SK-N-SH (cell line): ENCODE measurements around the gene SSUH2. TPM values are rescaled to one million over a fixed set of nuclear protein-coding genes. Genes with fewer than 3 reads are reported as not detected.

ENCODE experiments used
- CTCF ChIA-PET: fragments of 300-600, 350-600 bp; formaldehyde crosslinking; extraction: SDS; loops from one replicate; lab custom pipeline; 2021; lab: Yijun Ruan, JAX
- POLR2A ChIA-PET: fragments of 350-600 bp; sonication (Branson Sonifier 250); formaldehyde crosslinking; extraction: SDS; loops from one replicate; lab custom pipeline; 2020; ENCODE audit warnings: antibody characterized with exemption, inconsistent platforms; lab: Yijun Ruan, JAX
- DNase-seq: peaks from one replicate; pipeline ENCODE4 v3.0.0; 2012
- H2AFZ ChIP-seq: fragments of 200-600 bp; sonication (generic); 2 replicates; pipeline ENCODE4 v1.8.1; 2016; ENCODE audit warnings: antibody characterized with exemption, mild to moderate bottlenecking, low read depth
- H3F3A ChIP-seq: fragments of 200-600 bp; sonication (generic); replicated peaks from 2 replicates; pipeline ENCODE3; 2016; ENCODE audit warnings: antibody characterized with exemption, mild to moderate bottlenecking; ENCODE audit not compliant: insufficient read depth
- H3K27ac ChIP-seq, 2 experiments: fragments of 200-500 bp in 1 of 2; fragments of 200-600 bp in 1 of 2; sonication (Bioruptor generic) in 1 of 2; sonication (generic), shearing (Covaris generic) in 1 of 2; 2 replicates each; pipeline versions ENCODE4 v1.5.1 to v1.6.1; 2014 to 2016; ENCODE audit warnings: low read depth in 2 of 2, inconsistent platforms in 1 of 2, low read length in 1 of 2, mild to moderate bottlenecking in 1 of 2, mixed read lengths in 1 of 2
- H3K27me3 ChIP-seq: fragments of 200-600 bp; sonication (generic), shearing (Covaris generic); 2 replicates; pipeline ENCODE4 v1.6.1; 2016; ENCODE audit warnings: mixed run types; ENCODE audit not compliant: insufficient read depth
- H3K36me3 ChIP-seq, 2 experiments: fragments of 200-500 bp in 1 of 2; fragments of 200-600 bp in 1 of 2; sonication (Bioruptor generic) in 1 of 2; sonication (generic) in 1 of 2; replicated peaks in 1 of 2; 2 replicates each; pipeline versions ENCODE3 to v1.5.1; 2014 to 2016; ENCODE audit warnings: low read length in 1 of 2, mild to moderate bottlenecking in 1 of 2; ENCODE audit not compliant: insufficient read depth in 2 of 2, control insufficient read depth in 1 of 2
- H3K4me1 ChIP-seq, 2 experiments: fragments of 200-500 bp in 1 of 2; fragments of 200-600 bp in 1 of 2; sonication (Bioruptor generic) in 1 of 2; sonication (generic), shearing (Covaris generic) in 1 of 2; 2 replicates each; pipeline versions ENCODE4 v1.5.1 to v1.6.1; 2014 to 2016; ENCODE audit warnings: low read depth in 1 of 2, low read length in 1 of 2, mixed run types in 1 of 2; ENCODE audit not compliant: insufficient read depth in 2 of 2, control insufficient read depth in 1 of 2
- H3K4me2 ChIP-seq: fragments of 200-600 bp; sonication (generic), shearing (Covaris generic); 2 replicates; pipeline ENCODE4 v1.6.1; 2017; ENCODE audit warnings: mixed run types
- H3K4me3 ChIP-seq, 2 experiments: fragments of 200-500 bp in 1 of 2; fragments of 200-600 bp in 1 of 2; sonication (Bioruptor generic) in 1 of 2; sonication (generic), shearing (Covaris generic) in 1 of 2; 2 replicates each; pipeline versions ENCODE4 v1.5.1 to v1.8.1; 2014 to 2016; ENCODE audit warnings: low read depth in 2 of 2, inconsistent platforms in 1 of 2, low read length in 1 of 2, mild to moderate bottlenecking in 1 of 2, mixed read lengths in 1 of 2, moderate library complexity in 1 of 2
- H3K79me2 ChIP-seq: fragments of 200-600 bp; sonication (generic); 2 replicates; pipeline ENCODE4 v1.8.1; 2017; ENCODE audit warnings: mild to moderate bottlenecking; ENCODE audit not compliant: insufficient read depth
- H3K9ac ChIP-seq: fragments of 200-600 bp; sonication (generic); 2 replicates; pipeline ENCODE4 v1.6.1; 2017; ENCODE audit warnings: mixed run types
- H3K9me2 ChIP-seq: fragments of 200-600 bp; sonication (generic); 2 replicates; pipeline ENCODE4 v1.6.1; 2017; ENCODE audit warnings: mixed run types
- H3K9me3 ChIP-seq: fragments of 200-600 bp; sonication (generic); 2 replicates; pipeline ENCODE4 v1.6.1; 2017; ENCODE audit warnings: mixed run types, mild to moderate bottlenecking, moderate library complexity
- H4K20me1 ChIP-seq: fragments of 200-600 bp; sonication (generic); 2 replicates; pipeline ENCODE4 v1.6.1; 2017; ENCODE audit warnings: mild to moderate bottlenecking, mixed run types; ENCODE audit not compliant: insufficient read depth
- ELF1 ChIP-seq: IDR thresholded peaks from 2 replicates; pipeline ENCODE4 v1.4.0; 2012
- EZH2phosphoT487 ChIP-seq: fragments of 200-600 bp; sonication (generic); IDR thresholded peaks from 2 replicates; pipeline ENCODE4 v1.6.1; 2017; ENCODE audit warnings: low read depth, mixed run types, mild to moderate bottlenecking, antibody characterized with exemption, moderate library complexity, borderline replicate concordance
- FOXJ3 ChIP-seq: sonication (generic); formaldehyde crosslinking; IDR thresholded peaks from 2 replicates; pipeline ENCODE4 v1.5.1; 2020; ENCODE audit warnings: mild to moderate bottlenecking, missing genetic modification reagents
- FOXM1 ChIP-seq: IDR thresholded peaks from 2 replicates; pipeline ENCODE4 v1.4.0; 2012; ENCODE audit warnings: low read depth, mild to moderate bottlenecking
- GABPA ChIP-seq: IDR thresholded peaks from 2 replicates; pipeline ENCODE4 v1.4.0; 2012; ENCODE audit warnings: low read depth, mild to moderate bottlenecking
- GATA2 ChIP-seq: sonication (generic); formaldehyde crosslinking; IDR thresholded peaks from 2 replicates; pipeline ENCODE4 v1.5.0; 2020; ENCODE audit warnings: mild to moderate bottlenecking, missing genetic modification reagents
- JUND ChIP-seq: IDR thresholded peaks from 2 replicates; pipeline ENCODE4 v1.4.0; 2012
- MEF2A ChIP-seq: IDR thresholded peaks from 2 replicates; pipeline ENCODE4 v1.4.0; 2012; ENCODE audit warnings: low read depth, borderline replicate concordance
- MXI1 ChIP-seq: IDR thresholded peaks from 2 replicates; pipeline ENCODE4 v1.6.1; 2012; ENCODE audit warnings: mild to moderate bottlenecking, low read depth, low read length, improper control_type of control experiment
- NFIC ChIP-seq: IDR thresholded peaks from 2 replicates; pipeline ENCODE4 v1.4.0; 2012; ENCODE audit warnings: borderline replicate concordance
- PBX3 ChIP-seq: IDR thresholded peaks from 2 replicates; pipeline ENCODE4; 2012
- RAD21 ChIP-seq: IDR thresholded peaks from 2 replicates; pipeline ENCODE4 v1.6.1; 2012; ENCODE audit warnings: mild to moderate bottlenecking, low read length
- RFX5 ChIP-seq: IDR thresholded peaks from 2 replicates; pipeline ENCODE4 v1.6.1; 2012; ENCODE audit warnings: mild to moderate bottlenecking, improper control_type of control experiment, low read length
- RXRA ChIP-seq: IDR thresholded peaks from 2 replicates; pipeline ENCODE4 v1.4.0; 2012; ENCODE audit warnings: low read depth, mild to moderate bottlenecking, borderline replicate concordance
- TEAD4 ChIP-seq: IDR thresholded peaks from 2 replicates; pipeline ENCODE4 v1.4.0; 2012; ENCODE audit warnings: mild to moderate bottlenecking, borderline replicate concordance; ENCODE audit not compliant: insufficient read depth
- USF2 ChIP-seq: fragments of 150-350 bp; IDR thresholded peaks from 2 replicates; pipeline ENCODE4 v1.6.1; 2017; ENCODE audit warnings: antibody characterized with exemption, low read length, low read depth, borderline replicate concordance
- YY1 ChIP-seq: IDR thresholded peaks from 2 replicates; pipeline ENCODE4 v1.4.0; 2012; ENCODE audit warnings: low read depth, mild to moderate bottlenecking
- ZBTB33 ChIP-seq: IDR thresholded peaks from 2 replicates; pipeline ENCODE4 v1.4.0; 2012; ENCODE audit warnings: low read depth, borderline replicate concordance
- WGBS: methylation state at CpG from one replicate; pipeline ENCODE4 v1.1.6; 2017; ENCODE audit warnings: low lambda C conversion rate; 5-methylcytosine and 5-hydroxymethylcytosine counted together
- polyA plus RNA-seq, 3 experiments: library from polyadenylated mRNA; depleted of rRNA; stranded (reverse); fragments of >200 nt; gene quantifications; 2 replicates each; pipeline ENCODE4 v1.2.3, GENCODE V29; 2012
- TF ChIP-seq, protein P1 (sequence below): IDR thresholded peaks from 2 replicates; pipeline ENCODE4 v1.6.1; 2012; ENCODE audit warnings: mild to moderate bottlenecking, low read depth, low read length, moderate library complexity
- TF ChIP-seq, protein P2 (sequence below): IDR thresholded peaks from 2 replicates; pipeline ENCODE4 v1.4.0; 2012; ENCODE audit warnings: low read depth

SSUH2 gene
- polyA plus RNA-seq, 1 of the 3 experiments (the other 2 are of a cell fraction) = 0.18 TPM

GRCh38 chr3:8576436-8576835, 68.2 kb downstream of the SSUH2 start:
- H3F3A ChIP-seq = no peaks in the 10 kb centered on the region
- no peaks in the 10 kb centered on the region for H4K20me1 ChIP-seq
- H3K27ac ChIP-seq = no peak overlapping the region
- peaks cover 0 to 17% of the 10 kb centered on the region in 2 experiments for H3K36me3 ChIP-seq
- H3K79me2 ChIP-seq = no peaks in the 10 kb centered on the region
- peaks cover 0 to 10% of the 10 kb centered on the region in 2 experiments; a peak in 1 of 4 replicates for H3K4me1 ChIP-seq
- H3K9ac ChIP-seq = no peak overlapping the region
- WGBS = 90% methylated on average over 6 of the region's 6 CpGs
- POLR2A ChIA-PET = no interaction called here
- no peak overlapping the region for H2AFZ ChIP-seq
- CTCF ChIA-PET = interaction anchor here (1.1 kb wide), 1 partner anchor 64 kb away, joined by 3 read pairs; no protein-coding TSS in a partner anchor
- TF ChIP-seq MXI1 = no peak
- TF ChIP-seq ELF1 = no peak
- TF ChIP-seq USF2 = no peak
- TF ChIP-seq GABPA = no peak
- TF ChIP-seq FOXM1 = no peak
- TF ChIP-seq GATA2 (CRISPR knock-in tag) = no peak
- TF ChIP-seq TEAD4 = no peak
- TF ChIP-seq, protein P1, sequence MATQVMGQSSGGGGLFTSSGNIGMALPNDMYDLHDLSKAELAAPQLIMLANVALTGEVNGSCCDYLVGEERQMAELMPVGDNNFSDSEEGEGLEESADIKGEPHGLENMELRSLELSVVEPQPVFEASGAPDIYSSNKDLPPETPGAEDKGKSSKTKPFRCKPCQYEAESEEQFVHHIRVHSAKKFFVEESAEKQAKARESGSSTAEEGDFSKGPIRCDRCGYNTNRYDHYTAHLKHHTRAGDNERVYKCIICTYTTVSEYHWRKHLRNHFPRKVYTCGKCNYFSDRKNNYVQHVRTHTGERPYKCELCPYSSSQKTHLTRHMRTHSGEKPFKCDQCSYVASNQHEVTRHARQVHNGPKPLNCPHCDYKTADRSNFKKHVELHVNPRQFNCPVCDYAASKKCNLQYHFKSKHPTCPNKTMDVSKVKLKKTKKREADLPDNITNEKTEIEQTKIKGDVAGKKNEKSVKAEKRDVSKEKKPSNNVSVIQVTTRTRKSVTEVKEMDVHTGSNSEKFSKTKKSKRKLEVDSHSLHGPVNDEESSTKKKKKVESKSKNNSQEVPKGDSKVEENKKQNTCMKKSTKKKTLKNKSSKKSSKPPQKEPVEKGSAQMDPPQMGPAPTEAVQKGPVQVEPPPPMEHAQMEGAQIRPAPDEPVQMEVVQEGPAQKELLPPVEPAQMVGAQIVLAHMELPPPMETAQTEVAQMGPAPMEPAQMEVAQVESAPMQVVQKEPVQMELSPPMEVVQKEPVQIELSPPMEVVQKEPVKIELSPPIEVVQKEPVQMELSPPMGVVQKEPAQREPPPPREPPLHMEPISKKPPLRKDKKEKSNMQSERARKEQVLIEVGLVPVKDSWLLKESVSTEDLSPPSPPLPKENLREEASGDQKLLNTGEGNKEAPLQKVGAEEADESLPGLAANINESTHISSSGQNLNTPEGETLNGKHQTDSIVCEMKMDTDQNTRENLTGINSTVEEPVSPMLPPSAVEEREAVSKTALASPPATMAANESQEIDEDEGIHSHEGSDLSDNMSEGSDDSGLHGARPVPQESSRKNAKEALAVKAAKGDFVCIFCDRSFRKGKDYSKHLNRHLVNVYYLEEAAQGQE = no peak
- TF ChIP-seq, protein P2, sequence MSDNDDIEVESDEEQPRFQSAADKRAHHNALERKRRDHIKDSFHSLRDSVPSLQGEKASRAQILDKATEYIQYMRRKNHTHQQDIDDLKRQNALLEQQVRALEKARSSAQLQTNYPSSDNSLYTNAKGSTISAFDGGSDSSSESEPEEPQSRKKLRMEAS = no peak
- TF ChIP-seq YY1 = no peak
- TF ChIP-seq FOXJ3 (CRISPR knock-in tag) = no peak
- no peak for TF ChIP-seq EZH2phosphoT487
- no peak for TF ChIP-seq NFIC
- TF ChIP-seq ZBTB33 = no peak
- no peak for TF ChIP-seq MEF2A
- TF ChIP-seq PBX3 = no peak
- TF ChIP-seq RXRA = no peak
- no peak for TF ChIP-seq RFX5
- no peak for TF ChIP-seq RAD21
- no peak for TF ChIP-seq JUND
- no peak for DNase-seq
- no peak overlapping the region for H3K4me3 ChIP-seq
- no peaks in the 10 kb centered on the region for H3K9me3 ChIP-seq
- H3K4me2 ChIP-seq = no peak overlapping the region
- no peaks in the 10 kb centered on the region for H3K9me2 ChIP-seq
- H3K27me3 ChIP-seq = no peaks in the 10 kb centered on the region
